ENCODE data around the gene STAT2. TPM values are rescaled to one million over a fixed set of nuclear protein-coding genes. Genes with fewer than 3 reads are reported as not detected.

Gene STAT2
- total and polyA plus RNA-seq, 9 of the 15 experiments (the other 6 are each of a cell fraction or from before 2014, with no cell fraction given), result 15.5 to 46.9 (median 40.1) TPM

DNA sequence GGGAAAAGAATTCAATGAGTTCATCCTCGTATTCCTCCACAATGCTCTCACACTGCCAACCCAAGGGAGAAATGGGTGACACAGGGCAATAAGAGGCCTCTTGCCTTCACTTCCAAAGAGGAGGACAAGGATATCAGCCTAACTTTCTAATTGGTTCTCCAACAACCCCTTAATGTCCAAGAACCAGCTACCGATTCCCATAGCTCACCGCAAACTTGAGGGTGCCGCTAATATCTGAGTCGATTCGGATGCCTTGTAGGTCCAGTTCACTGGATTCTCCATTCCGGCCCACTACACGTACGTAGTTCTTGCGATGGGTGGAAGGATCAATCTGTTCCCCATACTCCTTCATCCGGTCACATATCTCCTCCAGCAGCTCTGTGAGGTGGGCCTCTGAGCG is 48.9 kb downstream of the STAT2 start:
- FAIRE-seq (no peak), DNase-seq (ENCODE audit: extremely low read depth in 1 of 4, low spot score in 3 of 4) (no peak), ATAC-seq (no peak)
- 97% methylated on average over 12 of the region's 12 CpGs for WGBS (ENCODE audit: insufficient coverage, low coverage, missing lambda C conversion rate)
- in situ Hi-C loops (cut with MboI) (no loop called here), intact Hi-C loops (cut with micrococcal nuclease) (no loop called here)
- H2AFZ ChIP-seq (ENCODE audit: low read depth, low read length), result no peak overlapping the region
- peaks cover 19% of the 10 kb centered on the region for H3K79me2 ChIP-seq (ENCODE audit: control insufficient read depth, insufficient read depth, low read length)
- CTCF ChIA-PET (ENCODE audit: low intra/inter-chr PET ratio), result no interaction called here
- no peak overlapping the region for H3K4me3 ChIP-seq
- no peaks in the 10 kb centered on the region for H3K9me3 ChIP-seq (replicated peaks; ENCODE audit: control insufficient read depth, insufficient read depth, low read depth, low read length)
- H3K9ac ChIP-seq (ENCODE audit: insufficient read depth in 1 of 2, low read depth in 2 of 2, low read length in 2 of 2), result no peak overlapping the region
- no peaks in the 10 kb centered on the region for H3K27me3 ChIP-seq (ENCODE audit: control insufficient read depth in 2 of 2, insufficient read depth in 2 of 2, low read length in 2 of 2)
- H3K4me1 ChIP-seq (replicated peaks in 1 of 2; ENCODE audit: control insufficient read depth in 2 of 2, insufficient read depth in 2 of 2, low read length in 2 of 2), result peaks cover 6 to 7% of the 10 kb centered on the region in 2 experiments; a peak in 2 of 5 replicates
- BruUV-seq (replicated peaks), result no TSS peak
- POLR2A ChIA-PET, result interaction anchor here (0.6 to 1.6 kb wide), 5 partner anchors 10 to 326 kb away, joined by 3 to 8 read pairs (median 3); partner anchors contain the start of gene SMARCC2
- H3K4me2 ChIP-seq (ENCODE audit: insufficient read depth, low read length), result no peak overlapping the region
- no peaks in the 10 kb centered on the region for H4K20me1 ChIP-seq (replicated peaks; ENCODE audit: control insufficient read depth, insufficient read depth, low read length)
- TF ChIP-seq SUPT5H (IDR thresholded peaks at IDR 0.05) (0 out of 2 replicates have a peak, but pooled peaks have one; percentile 13), ZNF707 (CRISPR knock-in tag; conservative IDR thresholded peaks at IDR 0.05) (no peak), POLR2A (conservative IDR thresholded peaks at IDR 0.05) (0 out of 2 replicates have a peak, but pooled peaks have one; percentile 33), ZNF217 (CRISPR knock-in tag; IDR thresholded peaks at IDR 0.05) (no peak)
- no peaks in the 10 kb centered on the region for H3K9me1 ChIP-seq (ENCODE audit: control insufficient read depth, insufficient read depth, low read length)
- H3K36me3 ChIP-seq (ENCODE audit: control insufficient read depth, insufficient read depth, low read length), result peaks cover 66% of the 10 kb centered on the region
- no peak overlapping the region for H3K27ac ChIP-seq (ENCODE audit: extremely low read depth, low read depth, low read length)

DNA sequence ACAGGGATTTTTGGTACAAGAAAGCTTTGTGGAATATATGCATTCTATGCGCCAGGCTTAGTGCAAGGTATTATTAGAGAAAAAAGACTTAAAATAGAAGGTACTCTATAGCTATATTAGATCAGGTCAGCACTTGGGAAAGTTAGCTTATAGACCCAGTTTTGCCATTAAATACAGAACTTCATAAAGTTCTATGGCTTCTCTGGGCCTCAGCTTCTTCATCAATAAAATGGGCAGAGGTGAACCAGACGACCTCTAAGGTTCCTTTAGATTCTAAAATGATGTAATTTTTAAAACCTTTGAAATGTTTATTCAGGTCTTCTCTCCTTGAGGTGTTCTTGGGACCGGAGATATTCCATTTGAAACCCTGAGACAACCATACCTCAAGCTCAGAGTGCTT is 51.2 kb downstream of the STAT2 start:
- no peaks in the 10 kb centered on the region for H3K27me3 ChIP-seq (ENCODE audit: control insufficient read depth in 2 of 2, insufficient read depth in 2 of 2, low read length in 2 of 2)
- H3K36me3 ChIP-seq (ENCODE audit: control insufficient read depth, insufficient read depth, low read length), result peaks cover 70% of the 10 kb centered on the region
- H3K4me3 ChIP-seq, result no peak overlapping the region
- intact Hi-C loops (cut with micrococcal nuclease), result no loop called here
- no peak for FAIRE-seq
- no peak overlapping the region for H3K4me2 ChIP-seq (ENCODE audit: insufficient read depth, low read length)
- BruUV-seq (replicated peaks), result no TSS peak
- H3K27ac ChIP-seq (ENCODE audit: extremely low read depth, low read depth, low read length), result no peak overlapping the region
- no peaks in the 10 kb centered on the region for H3K9me1 ChIP-seq (ENCODE audit: control insufficient read depth, insufficient read depth, low read length)
- H3K9me3 ChIP-seq (replicated peaks; ENCODE audit: control insufficient read depth, insufficient read depth, low read depth, low read length), result no peaks in the 10 kb centered on the region
- H2AFZ ChIP-seq (ENCODE audit: low read depth, low read length), result no peak overlapping the region
- POLR2A ChIA-PET, result interaction anchor here (0.8 to 1.6 kb wide), 6 partner anchors 10 to 890 kb away, joined by 3 to 8 read pairs (median 4); partner anchors contain the start of gene CS
- H3K79me2 ChIP-seq (ENCODE audit: control insufficient read depth, insufficient read depth, low read length), result no peaks in the 10 kb centered on the region
- CTCF ChIA-PET (ENCODE audit: low intra/inter-chr PET ratio), result no interaction called here
- no peaks in the 10 kb centered on the region for H3K4me1 ChIP-seq (replicated peaks in 1 of 2; ENCODE audit: control insufficient read depth in 2 of 2, insufficient read depth in 2 of 2, low read length in 2 of 2)
- WGBS (ENCODE audit: insufficient coverage, low coverage, missing lambda C conversion rate), result 83% methylated on average over 3 of the region's 3 CpGs
- H3K9ac ChIP-seq (ENCODE audit: insufficient read depth in 1 of 2, low read depth in 2 of 2, low read length in 2 of 2), result no peak overlapping the region
- DNase-seq (ENCODE audit: extremely low read depth in 1 of 4, low spot score in 3 of 4), result no peak
- ATAC-seq, result no peak
- in situ Hi-C loops (cut with MboI), result no loop called here
- H4K20me1 ChIP-seq (replicated peaks; ENCODE audit: control insufficient read depth, insufficient read depth, low read length), result no peaks in the 10 kb centered on the region
- TF ChIP-seq BCOR (IDR thresholded peaks at IDR 0.05) (no peak), ZSCAN29 (IDR thresholded peaks at IDR 0.05) (no peak), RBM25 (IDR thresholded peaks at IDR 0.05; ENCODE audit: low read depth, low read length, severe bottlenecking) (peak; percentile 71)

Measured in K562 (cell line).